ENCODE results near the gene DRD4. TPM values are rescaled to one million over a fixed set of nuclear protein-coding genes. Genes with fewer than 3 reads are reported as not detected.

DRD4 gene
- total RNA-seq, 1 donor from 2014 or later = not detected

GRCh38 chr11:623349-623869, 13.7 kb upstream of the DRD4 start:
- H3K4me3 ChIP-seq (ENCODE audit: low read depth, low read length) = no peak overlapping the region
- no peak for DNase-seq (ENCODE audit: low read depth)
- TF ChIP-seq CTCF (conservative IDR thresholded peaks at IDR 0.05; ENCODE audit: low read depth, low read length) = no peak

- TF ChIP-seq CTCF (conservative IDR thresholded peaks at IDR 0.05; ENCODE audit: low read depth, low read length) = no peak
- no peak overlapping the region for H3K4me3 ChIP-seq (ENCODE audit: low read depth, low read length)
- no peak for DNase-seq (ENCODE audit: low read depth)
Observed at GRCh38 chr11:623999-624704, 12.9 kb upstream of the DRD4 start.

- no peak for DNase-seq (ENCODE audit: low read depth)
- no peak within 1 kb of the TSS for H3K4me3 ChIP-seq (ENCODE audit: low read depth, low read length)
- TF ChIP-seq CTCF (conservative IDR thresholded peaks at IDR 0.05; ENCODE audit: low read depth, low read length) = no peak
Observed at GRCh38 chr11:624705-625635, 12.1 kb upstream of the DRD4 start, which contains the start of gene CDHR5. Gene CDHR5, minus strand, starts transcription at chr11:624955. Its CDS starts 53 bp downstream, at chr11:624902.

- no peak for DNase-seq (ENCODE audit: low read depth)
- no peak overlapping the region for H3K4me3 ChIP-seq (ENCODE audit: low read depth, low read length)
- no peak for TF ChIP-seq CTCF (conservative IDR thresholded peaks at IDR 0.05; ENCODE audit: low read depth, low read length)
Observed at GRCh38 chr11:625636-626268, 11.3 kb upstream of the DRD4 start.

GRCh38 chr11:626475-627307, 10.4 kb upstream of the DRD4 start, which contains the start of gene SCT:
Gene SCT, minus strand, starts transcription at chr11:627181. Its CDS starts 38 bp downstream, at chr11:627143.
- TF ChIP-seq CTCF (conservative IDR thresholded peaks at IDR 0.05; ENCODE audit: low read depth, low read length) = no peak
- DNase-seq (ENCODE audit: low read depth) = no peak
- H3K4me3 ChIP-seq (ENCODE audit: low read depth, low read length) = no peak within 1 kb of the TSS

- no peak for DNase-seq (ENCODE audit: low read depth)
- no peak for TF ChIP-seq CTCF (conservative IDR thresholded peaks at IDR 0.05; ENCODE audit: low read depth, low read length)
- H3K4me3 ChIP-seq (ENCODE audit: low read depth, low read length) = no peak overlapping the region
Observed at GRCh38 chr11:627308-627576, 9.8 kb upstream of the DRD4 start.

Measured in epithelial cell of proximal tubule (primary cell).